HCT116 (cell line): Measurements from ENCODE around the gene POLDIP2.

Experiments
- EZH2phosphoT487 ChIP-seq: fragments of 200-600 bp; IDR thresholded peaks from 2 replicates; pipeline ENCODE4 v1.6.1; 2018; ENCODE audit warnings: antibody characterized with exemption, borderline replicate concordance
- POLR2A ChIP-seq: IDR thresholded peaks from 2 replicates; pipeline ENCODE4 v1.7.0; 2011; ENCODE audit warnings: borderline replicate concordance; ENCODE audit not compliant: insufficient read depth, insufficient read length; ENCODE audit errors: extremely low read depth

DNA sequence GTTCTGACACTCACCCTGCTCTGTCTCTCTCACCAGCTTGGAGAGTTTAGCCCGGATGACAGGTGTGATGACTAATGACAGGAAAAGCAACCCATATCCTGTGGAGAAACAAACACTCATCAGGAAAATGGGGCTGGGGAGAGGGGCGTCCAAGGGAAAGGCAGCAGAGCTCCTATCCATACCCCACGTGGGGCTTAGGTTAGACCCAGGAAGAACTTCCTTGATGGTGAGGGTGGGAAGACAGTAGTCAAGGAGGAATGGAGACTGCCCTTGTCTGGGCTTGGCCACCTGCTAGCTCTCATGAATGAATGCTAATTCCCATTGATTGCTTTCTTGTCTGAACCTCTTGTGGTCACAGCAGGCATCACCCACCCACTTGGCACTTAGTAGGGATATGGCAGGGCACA is 44.9 kb upstream of the POLDIP2 start:
- TF ChIP-seq POLR2A = no peak
- no peak for TF ChIP-seq EZH2phosphoT487
